GM19324 (cell line): ENCODE measurements around the gene TAF5L.

ENCODE experiments used
- ATAC-seq: cut with Tn5 transposase; IDR thresholded peaks from one replicate; pipeline ENCODE4 v1.9.1; 2021; ENCODE audit warnings: mild to moderate bottlenecking, moderate library complexity; ENCODE audit not compliant: unreplicated experiment, low FRiP score

TAF5L gene

DNA sequence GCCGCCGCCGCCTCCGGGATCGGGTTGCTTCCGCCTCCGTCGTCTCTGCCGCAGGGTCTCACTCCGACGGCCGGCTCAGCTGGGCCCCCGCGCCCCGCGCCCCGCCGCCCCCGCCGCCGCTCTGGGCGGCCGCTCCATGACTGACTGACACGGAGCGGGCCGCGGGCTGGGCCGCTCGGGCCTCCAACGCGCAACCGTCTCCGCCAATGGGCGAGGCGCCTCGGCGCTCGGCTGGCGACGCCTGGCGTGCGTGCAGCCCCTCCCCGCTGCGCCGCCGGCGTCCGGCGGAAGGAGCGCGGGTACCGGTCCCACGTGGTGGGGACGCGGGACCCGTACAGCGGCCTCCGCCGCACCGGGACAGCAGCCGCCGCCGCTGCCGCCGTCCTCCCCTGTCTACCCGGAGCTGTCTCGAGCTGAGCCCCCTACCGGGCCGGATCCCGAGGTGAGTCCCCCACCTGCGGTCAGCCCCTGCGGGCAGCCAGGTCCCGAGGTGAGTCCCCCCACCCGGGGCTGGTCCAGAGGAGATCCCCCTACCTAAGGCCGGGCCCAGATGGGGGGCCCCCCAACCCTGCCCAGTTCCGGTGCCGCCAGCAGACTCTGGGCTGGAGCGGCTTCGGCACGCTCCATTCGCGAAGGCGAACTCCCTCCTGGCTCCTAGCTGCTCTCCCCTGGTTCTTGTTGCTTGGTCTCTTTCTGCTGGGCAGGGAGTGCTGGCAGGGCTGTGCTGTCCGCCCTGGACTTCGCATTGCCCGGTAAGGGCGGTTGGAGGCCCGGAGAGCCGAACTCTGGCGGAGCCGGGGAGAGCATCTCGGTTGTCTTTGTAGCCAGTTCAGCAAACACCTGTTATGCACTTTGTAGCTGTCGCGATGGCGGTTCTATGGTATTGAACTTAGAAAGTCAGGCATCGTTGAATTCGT lies at the start of gene TAF5L, which contains the start of gene URB2:
TAF5L (minus strand) TSS at position 208 of the 917 bp plus-strand sequence. CDS start 11,640 bp downstream, outside the sequence.
URB2 (plus strand) TSS at position 333 of the 917 bp plus-strand sequence. CDS start 1,387 bp downstream, outside the sequence.
- ATAC-seq, result peak; percentile 88

DNA sequence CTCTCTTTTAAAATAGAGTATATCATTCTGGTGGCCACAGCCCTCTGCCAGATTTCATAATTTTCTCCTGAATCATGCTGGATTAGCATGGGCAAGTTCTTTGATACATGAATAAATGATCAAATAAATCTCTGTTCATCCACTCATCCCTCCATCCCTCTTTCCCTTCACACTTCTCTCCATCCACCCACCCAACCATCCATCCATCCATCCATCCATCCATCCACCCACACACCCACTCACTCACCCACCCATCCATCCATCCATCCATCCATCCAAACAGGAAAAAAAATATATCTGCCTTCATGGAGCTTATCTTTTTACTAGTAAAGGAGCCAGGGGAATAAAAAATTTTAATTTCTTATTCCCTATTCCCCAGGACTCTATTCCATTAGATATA lies 49.5 kb upstream of the TAF5L start:
- no peak for ATAC-seq

DNA sequence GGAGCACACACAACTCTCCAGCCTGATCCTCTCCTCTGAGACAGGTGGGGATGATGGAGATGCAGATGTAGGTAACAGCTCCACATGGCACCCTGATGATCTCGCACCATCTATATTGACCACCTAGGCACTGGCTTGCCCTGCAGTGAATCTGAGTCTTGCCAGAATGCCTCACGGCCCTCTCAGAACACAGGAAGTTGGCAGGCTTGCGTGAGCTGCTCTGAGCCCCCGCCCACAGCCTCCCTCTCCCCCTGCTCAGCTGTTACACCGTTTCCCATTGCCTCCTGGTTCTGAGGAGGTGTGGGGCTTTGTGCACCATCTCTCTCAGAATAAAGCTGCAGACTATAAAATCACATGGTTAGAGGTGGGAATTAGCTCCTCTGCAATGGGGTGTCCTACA lies 48.1 kb upstream of the TAF5L start:
- ATAC-seq, result no peak

DNA sequence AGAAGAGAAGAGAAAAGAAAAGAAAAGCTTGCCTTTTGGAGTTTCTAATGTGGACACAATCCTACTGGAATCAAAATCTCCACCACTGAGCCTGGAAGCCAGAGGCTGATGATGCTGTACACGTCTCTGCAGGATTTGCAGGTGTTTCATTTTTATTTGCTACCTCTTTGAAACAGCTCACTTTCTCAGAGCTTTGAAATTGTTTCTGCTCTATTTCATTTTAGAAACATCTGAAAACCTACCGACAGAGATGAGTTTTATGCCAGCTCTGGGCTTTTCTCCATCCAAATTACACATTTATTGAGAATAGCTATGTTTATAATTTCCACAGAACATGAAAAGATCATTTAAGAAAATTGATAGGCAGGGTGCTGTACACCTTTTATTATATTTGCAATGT lies 46.3 kb upstream of the TAF5L start:
- no peak for ATAC-seq

DNA sequence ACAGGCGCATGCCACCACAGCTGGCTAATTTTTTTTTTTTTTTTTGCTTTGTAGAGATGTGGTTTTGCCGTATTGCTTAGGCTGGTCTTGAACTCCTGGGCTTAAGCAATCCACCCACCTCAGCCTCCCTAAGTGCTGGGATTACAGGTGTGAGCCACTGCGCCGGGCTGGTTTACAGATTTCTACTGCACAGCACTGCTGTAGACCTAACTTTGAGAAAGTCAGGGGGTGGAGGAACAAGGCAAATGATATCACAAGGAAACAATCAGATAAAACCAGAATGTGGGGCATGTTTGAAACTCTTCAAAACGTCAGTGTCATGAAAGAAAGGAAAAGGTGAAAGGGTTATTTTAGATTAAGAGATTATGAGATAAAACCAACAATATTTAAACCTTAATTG lies 45.4 kb upstream of the TAF5L start:
- no peak for ATAC-seq

DNA sequence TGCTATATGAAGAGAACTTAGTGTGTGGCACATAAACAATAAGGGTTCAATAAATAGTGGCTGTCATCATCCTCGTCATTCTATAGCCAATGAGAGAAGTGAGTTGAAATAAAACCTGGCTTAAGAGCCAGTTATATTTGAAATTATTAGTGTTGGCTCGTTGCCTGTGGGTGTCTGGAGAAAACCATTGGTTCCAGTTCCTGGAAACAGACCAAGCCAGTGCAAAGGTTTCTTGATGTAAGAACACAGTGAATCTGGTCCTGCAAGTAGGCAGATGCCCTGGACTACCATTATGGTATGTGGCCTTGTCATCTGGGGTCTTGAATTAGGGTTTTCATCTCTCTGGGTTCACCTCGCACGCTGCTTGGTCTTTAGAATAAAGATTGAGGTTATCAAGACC lies 43.4 kb upstream of the TAF5L start:
- ATAC-seq, result no peak

DNA sequence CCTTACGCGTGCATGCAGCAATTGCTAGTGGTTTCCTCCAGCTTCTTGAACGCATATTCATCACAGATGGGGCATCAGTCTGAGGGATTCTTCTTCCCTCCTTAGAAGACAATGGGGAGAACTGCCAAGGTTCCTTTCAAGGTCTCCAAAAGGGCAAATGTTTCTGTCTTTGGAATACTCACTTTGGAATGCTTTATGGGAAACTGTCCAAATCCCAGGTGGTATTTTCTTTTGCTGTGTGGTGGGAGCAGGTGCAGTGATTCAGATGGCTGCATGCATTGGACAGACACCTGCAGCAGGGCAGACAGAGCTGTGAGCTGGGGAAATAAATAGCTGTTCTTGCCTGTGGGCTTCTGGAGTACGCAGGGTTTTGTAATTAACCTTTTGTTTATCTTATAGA lies 40.7 kb upstream of the TAF5L start:
- ATAC-seq, result no peak

DNA sequence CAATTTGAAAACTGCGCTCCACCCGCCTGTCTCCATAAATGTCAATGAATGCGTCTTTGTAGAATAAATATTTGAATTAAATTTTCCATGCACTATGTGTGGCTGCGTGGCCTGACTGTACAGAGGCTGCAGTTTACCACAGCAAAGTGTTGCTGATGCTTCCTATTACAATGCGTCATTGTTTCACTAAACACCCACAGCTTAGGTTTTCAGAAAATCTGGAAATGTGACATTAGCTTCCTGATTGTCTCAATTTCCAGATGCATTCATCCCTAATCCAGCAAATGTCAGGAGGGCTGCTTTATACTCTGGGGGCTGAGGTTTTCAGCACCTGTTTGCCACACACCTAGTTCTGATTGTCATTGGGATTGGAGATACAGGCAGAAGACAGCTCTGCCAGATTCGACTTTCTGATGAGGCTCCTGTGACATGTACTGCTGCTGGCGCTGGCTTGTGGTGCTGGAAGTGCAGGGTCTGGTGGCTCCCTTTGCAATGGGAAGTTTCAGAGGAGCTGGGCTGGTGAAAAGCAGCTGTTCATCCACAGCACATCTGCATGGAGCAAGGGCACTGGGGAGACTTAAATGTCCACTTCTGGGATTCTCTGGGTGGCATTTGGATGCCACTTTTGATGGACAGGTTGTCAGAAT lies 40.1 kb upstream of the TAF5L start:
- ATAC-seq, result no peak

DNA sequence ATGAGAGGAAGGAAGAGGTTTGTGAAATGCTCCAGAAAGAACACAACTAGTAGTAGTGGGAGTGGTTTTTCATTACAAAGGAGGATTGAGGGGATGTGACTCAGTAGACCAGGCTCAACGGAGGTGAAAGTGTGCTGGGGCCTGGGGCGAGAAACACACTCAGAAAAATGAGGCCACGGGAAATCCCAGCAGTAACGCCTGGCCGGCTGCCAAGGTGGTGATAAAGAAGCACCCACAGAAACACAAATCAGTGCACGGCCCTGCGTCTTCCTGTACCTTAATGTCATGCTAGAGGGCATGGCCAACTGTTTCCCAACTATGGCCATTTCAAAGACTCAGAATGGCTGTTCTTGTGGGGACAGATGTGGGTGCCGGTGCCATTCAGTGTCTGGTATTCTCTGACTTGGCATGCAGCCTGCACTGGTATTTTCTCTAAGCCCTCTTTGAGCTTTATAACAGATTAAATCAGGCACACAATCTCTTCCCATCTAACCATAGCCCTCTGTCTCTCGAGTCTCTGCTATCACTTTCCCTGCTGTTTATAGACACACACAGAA lies 38.3 kb upstream of the TAF5L start:
- ATAC-seq, result no peak

DNA sequence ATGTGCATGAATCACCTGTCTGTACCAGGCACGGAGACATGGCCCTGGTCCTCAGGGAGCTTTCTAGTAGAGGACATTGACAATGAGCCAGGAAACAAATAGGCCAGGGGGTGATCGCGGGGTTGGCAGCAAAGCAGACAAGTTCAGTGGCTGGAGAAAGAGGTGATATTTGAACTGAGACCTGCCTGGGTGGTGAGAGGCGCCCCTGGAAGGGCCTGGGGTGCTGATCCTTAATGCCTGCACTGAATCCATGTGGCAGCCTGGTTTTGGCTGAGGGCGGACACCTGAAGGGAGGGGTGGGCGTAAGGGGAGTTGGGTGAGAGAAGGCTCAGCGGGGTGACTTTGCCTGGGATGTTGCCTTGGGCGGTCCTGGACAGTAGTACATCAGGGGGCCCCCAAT lies 36.0 kb upstream of the TAF5L start:
- no peak for ATAC-seq

DNA sequence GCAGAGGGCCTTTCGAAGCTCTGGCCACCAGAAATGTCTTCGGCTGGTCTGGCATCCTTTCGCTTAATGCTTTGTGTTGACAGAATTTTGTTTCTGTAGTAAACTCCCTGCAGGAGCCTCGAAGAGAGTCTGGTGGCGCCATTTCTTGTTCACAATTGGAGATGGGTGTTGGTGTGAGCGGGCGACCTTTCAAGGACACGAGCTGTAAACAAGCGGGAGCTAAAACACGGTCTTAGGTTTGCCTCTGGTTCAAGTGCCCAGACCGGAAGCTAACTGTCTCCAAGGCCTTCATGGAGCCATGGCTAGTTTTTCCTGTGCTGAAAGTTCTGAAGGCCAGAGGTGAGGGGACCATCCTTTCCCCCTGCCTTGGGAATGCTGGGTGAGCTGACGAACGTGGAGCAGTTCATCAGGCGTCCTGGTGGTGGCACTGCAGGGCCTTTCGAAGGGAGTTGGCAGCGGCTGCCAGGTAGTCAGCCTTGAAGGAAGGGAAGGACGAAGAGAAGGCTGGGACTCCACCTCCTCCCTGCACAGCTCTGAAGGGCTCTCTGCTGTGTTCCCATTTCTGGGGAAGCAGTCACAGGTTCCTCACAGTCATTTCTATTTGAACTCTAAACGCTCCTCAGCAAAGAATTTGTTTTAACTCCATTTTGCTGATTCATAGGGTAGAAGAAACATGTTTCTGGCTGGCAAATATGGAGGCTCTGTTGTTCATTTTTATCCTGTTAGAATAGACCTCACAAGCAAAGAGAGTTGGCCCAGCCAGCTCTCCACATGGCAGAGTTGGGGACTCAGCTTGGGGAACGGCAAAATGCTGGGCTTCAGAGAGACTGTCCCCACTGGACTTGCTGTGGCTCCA lies 35.3 kb upstream of the TAF5L start:
- no peak for ATAC-seq

DNA sequence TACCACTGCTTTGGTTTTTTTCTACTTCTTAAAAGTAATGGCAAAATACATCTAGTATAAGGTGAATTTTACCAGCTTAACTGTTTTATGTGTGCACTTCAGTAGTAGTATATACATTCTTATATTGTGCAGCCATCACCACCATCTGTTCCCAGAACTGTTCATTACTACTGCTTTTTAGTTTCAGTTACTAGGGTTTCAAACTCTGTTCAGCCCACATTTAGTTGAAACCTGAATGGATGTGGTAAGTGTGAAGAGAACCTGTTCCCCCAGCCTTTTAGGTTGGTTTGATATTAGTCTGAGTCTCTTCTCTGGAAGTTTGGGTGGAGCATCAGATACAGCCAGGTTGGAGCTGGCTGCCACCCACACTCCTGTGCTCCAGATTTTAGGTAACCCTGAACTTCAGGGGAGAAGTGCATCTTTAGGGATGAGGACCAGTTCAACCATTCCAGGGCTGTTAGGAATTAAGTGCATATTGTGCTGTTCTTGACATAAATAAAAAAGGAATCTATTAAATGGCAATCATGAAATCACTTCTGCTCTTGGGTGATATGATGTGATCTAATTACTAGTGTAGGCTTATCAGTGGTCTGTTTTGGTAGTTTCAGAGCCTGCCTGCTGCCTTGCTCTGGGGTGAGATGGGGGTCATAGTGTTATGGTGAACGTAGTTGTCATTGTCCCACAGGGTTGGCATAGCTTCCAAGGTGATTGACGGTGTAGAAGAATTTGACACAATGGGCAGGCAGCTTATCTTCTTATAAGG lies 32.3 kb upstream of the TAF5L start:
- ATAC-seq, result no peak

DNA sequence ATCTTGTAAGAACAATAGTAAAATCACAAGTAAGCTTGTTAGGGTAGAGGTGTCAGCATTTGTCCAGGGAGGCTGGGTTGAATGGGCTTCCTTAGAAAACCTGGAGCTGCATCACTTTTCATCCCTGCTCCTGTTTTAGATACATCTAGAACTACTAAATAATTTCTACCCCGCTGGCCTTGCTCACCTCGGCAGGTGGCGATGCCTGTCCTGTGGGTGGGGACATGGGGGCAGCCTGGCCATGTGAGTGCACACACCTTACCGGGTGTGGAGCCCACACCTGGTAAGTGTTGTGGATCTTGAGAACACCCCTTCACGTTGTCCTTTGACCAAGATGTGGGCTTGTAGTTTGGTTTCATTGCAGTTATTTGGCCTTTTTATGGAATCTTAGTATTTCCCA lies 29.9 kb upstream of the TAF5L start:
- ATAC-seq, result no peak

DNA sequence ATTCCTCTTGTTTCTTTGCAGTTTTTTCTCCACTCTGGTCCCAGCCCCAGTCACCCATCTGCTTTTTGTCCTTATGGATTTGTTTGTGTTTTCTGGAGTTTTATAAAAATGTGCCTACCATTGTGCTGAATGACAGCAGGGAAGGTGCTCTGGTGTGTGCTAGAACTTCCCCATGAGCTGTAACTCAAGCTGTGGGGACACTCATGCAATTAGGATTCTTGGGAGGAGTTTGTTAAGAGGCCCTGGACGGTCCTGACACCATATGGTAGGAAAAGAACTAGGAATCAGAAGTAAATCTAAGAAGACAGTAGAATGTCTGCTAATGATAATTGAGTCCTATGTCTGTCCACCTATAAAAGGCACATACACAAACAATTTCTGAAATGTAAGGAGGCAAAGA lies 27.5 kb upstream of the TAF5L start:
- no peak for ATAC-seq

DNA sequence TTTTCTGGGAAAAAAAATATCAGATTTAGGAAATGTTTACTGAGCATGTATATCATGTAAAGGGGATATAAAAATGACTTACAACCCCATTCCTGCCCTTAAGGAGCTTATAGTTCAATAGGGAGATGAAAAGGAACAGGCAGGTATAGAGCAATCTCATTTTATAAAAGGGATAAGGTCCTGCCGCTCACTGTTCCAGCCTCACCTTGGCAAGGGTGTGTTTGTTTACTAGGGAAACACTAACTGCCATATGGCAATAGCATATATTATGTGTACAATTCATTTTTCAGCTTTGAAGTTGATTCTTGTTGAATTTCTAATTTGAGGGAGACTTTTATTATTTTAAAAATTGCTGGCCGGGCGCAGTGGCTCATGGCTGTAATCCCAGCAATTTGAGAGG lies 25.6 kb upstream of the TAF5L start:
- ATAC-seq, result no peak

DNA sequence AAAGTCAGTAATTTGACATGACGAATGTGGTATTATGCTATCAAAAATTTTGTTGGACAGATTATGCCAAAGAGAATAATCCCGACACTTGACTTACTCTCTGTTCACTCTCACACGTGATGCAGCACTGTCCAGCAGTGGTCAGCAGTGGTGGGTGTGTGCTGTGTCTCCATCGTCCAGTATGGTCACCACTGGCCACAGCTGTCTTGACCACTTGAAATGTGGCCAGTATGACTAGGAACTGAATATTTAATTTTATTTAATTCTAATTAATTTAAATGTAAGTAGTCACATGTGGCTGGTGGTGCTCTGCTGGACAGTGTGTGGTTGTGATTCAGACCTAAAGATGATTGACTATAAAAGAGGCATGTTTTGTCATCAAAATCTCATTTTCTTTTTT lies 24.1 kb upstream of the TAF5L start:
- ATAC-seq, result no peak

DNA sequence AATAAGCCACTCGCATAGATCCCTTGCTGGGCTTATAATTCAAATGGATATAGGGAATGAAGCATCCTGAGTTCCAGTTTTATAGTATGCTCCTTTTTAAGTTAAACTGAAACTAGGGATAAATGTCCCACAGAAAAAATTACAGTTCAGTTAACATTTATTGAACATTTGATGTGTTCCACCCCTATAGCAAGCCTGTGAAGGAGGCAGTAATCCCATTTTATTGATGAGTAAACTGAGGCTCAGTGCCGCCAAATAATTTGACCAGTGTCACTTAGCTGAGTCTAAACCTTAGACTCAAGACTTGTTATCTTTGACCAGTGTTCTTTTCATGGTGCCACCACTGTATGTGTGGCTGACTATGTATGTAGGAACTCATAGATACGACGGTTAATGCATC lies 22.5 kb upstream of the TAF5L start:
- ATAC-seq, result no peak

DNA sequence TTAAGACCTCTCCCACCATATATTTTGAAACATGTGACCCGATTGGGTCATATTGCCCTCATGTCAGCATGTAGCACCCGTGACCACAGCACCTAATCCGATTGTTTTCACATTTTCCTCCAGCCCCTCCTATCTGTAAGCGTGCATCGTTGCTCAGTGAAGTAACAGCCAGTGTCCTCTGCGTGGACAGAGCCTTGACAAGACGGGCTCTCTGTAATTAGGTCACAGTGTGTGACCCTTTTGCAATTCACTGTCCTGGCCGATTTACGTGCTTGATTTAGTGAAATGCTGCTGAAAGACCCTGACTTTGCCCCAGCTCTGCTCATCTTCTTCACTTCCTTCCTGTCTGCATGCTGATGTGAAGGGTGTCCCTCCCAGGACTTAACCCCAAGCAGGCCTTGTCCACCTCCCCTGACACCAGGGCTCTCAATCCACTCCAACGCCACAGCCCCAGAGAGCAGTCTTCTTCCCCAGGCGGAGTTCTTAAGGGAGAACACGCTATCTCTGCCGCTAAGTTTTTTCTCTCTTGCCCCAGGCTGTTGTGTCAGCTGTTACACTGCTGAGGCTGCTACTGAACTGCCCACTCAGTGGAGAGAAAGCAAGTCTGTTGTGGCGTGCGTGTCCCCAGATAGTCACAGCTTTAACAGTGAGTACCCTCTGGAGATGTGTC lies 19.5 kb upstream of the TAF5L start:
- ATAC-seq, result no peak

DNA sequence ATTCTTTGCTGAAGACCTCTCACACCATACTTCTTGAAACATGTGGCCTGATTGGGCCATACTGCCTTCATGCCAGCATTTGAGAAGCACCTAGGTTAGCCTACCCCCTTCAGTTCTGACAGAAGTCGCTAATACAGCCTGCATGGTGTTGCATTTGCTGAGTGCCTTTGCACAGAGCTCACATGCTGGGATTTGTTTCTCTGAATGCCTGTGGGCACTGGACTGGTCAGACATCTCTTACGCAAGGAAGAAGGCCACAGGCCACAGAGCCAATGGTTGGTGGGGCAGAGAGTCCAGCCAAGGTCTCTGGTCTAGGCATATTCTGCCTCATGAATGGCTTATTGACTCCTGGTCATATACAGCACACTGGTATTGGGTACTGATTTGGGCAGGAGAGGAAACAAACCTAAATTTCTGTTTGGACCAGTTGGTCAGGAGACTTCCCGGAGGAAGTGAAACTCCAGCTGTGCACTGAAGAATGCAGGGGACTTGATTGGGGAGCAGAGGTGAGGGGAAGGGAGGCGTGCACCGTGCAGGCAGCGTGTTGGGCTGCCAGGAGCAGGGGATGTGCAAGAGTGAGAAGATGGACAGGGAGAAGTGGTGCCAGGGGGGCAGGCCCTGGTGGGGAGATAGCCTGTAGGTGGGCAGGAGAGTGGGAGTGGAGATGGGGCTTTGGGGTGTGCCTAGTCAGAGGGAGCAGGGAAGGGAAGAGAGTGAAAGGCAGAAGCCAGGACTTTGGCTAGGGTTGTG lies 18.2 kb upstream of the TAF5L start:
- no peak for ATAC-seq
